GM18868 (cell line): ENCODE data around the gene RXRA.
"Not testable (repeated sequence)": the region's sequence is repeated elsewhere in the genome, so short reads cannot be mapped to it uniquely, and the experiment has no call there.

Experiments used
- ATAC-seq: cut with Tn5 transposase; IDR thresholded peaks from one replicate; pipeline ENCODE4 v1.9.1; 2021; ENCODE audit warnings: mild to moderate bottlenecking, moderate library complexity; ENCODE audit not compliant: unreplicated experiment

The RXRA gene

DNA sequence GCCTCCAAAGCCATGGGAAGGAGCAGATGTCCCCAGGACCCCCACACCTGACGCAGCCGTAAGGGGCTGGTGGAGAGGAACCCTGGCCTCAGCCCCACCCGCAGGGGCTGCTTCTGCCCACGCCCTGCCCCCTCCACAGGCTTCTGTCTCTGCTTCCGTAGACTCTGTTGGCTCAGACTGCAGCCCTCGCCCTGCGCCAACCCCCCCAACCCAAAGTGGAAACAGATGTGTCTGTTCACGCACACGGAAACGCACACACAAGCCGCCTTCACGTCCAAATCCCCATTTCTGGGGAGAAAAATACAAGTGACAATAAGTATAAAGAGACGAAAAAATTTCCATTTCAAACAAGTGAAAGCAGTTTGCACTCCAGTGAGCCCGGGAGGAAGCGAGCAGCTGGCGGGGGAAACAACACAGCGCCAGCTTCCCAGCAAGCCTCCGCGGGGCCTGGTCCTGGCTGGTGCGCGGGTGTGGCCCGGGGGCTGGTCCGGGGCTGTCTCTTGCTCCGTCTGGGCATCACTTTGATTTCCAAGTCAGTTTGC is 32.6 kb upstream of the RXRA start:
- ATAC-seq, result no peak

DNA sequence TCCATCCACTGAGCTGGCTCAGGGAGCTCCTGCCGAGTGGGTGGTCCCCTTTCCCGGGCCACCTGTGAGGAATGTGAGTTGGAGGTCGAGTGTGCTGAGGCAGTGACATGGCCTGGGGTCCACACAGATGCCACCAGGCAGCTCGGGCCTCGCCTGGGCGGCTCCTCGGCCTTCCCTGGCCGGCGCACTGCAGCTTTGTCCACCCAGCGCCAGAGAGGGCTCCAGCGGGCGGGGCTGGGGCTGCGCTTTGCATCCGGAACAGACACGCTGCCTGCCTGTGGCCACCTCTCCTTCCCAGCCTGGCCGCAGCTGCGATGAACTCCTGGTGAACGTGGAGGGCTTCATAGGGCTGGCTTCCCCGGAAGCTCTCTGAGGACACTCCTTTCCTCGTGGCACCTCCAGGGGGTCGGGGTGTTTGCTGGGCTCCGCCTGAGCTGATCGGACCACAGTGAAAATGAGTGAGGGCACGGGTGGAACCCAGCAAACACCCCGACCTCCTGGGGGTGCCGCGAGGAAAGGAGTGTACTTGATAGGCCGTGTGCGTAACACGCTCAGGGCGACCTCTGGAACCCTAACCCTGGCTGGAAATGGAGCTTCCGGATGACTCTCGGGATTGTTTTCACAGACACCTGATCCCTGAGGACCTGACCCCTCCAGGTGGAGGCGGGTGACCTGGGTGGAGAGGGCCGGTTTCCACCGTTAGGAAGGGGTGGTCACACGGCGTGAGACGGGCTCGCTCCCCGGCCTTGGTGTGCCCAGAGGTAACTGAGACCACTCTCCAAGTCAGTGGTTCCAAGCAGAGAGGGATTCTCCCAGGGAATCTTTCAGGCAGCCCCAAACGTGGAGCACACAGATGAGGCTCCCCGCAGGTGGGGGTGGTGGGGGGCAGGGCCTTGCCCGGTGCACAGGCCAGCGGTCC is 31.8 kb upstream of the RXRA start:
- no peak for ATAC-seq

DNA sequence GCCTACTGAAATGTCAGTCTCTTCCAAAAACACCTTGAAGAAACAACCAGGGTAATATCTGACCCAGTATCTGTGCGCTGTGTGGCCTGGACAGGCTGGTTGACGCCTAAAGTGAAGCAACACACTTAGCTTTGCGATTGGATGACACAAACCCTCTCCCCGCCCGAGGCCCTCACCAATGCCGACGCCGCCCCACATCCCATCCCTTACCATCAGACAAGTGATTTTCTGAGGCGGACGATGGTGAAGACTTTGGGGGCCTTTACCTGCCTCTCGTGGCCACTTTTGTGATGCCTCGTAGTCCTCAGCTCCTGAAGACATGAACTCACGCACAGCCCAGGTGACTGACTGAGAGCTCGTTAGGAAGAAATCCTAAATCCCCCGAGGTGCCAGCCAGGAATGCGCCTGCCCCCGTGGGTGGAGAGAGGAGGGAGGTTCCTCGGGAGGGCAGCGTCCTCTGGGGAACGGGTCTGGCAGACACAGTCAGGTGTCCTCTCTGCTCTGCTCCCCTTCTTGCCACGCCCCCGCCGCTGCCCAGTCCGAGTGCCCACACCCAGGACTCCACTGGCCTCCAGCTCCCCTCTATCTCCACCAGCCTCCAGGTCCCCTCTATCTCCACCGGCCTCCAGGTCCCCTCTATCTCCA is 31.0 kb upstream of the RXRA start:
- no peak for ATAC-seq

DNA sequence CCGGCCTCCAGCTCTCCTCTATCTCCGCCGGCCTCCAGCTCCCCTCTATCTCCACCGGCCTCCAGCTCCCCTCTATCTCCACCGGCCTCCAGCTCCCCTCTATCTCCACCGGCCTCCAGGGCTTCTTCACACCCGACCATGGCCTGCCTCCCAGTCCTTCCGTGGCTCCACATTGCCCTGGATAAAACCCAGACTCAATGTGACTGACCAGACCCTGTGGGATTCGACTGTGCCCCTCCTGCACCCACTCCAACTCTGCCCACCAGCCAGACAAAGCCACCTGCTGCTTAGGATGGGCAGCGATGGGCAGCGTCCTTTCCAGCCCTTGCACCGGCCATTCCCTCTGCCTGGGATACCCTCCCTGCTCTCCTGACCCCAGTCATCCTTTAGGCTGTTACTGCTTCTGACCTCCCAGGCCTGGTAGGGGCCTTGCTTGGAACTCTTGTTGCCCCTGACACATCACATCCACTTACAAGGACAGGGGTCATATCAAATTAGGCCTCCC is 30.5 kb upstream of the RXRA start:
- ATAC-seq, result no peak

DNA sequence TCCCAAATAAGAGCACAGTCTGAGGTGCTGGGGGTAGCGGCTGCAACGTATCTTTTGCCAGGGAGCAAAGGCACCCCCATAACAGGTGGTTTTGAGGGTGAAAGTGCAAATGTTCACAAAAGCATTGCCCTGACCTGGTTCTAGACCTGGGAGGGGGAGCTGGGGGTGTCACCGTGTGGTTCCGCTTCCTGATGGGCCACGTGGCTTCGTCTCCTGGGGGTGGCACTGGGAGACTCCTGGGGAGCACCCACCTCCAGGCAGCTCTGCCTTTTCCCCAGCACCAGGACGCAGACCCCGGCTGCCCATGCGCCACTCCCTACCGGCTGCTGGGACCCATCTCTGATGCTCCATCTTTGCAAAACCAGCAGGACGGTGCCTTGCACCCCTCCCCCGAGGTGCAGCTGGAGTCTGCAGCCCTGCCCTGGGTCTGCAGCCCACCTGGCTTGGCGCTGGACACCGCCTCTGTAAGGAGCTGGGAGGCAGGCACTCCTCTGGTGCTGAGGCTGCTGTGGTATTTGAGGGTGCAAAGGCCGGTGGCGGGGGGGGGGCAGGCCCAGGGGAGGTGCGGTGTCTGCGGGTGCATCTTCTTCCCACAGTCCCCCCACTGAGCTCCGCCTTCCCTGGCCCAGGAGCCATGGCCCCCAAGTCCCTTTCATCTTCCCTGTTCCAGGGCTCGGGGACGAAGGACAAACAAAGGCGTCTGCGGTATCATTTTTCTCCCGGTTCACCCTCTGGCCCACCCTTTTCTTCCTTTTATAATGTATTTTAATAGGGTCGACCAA is 29.8 kb upstream of the RXRA start:
- ATAC-seq, result no peak

DNA sequence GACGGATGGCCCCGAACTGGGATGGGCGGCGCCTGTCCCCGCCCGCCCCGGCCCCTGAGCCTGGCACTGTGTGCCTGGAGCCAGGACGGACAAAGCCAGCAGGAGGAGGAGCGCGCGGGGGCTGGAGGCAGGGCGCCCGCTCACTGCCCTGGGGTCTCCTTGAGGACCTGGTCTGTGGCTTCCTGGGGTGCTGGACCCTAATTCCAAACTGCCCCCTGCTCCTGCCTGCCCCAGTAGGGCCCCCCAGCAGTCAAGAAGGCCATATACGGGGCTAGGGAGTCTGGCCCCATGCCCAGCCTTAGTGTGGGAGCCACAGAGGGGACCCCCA is 29.2 kb upstream of the RXRA start:
- ATAC-seq, result no peak

DNA sequence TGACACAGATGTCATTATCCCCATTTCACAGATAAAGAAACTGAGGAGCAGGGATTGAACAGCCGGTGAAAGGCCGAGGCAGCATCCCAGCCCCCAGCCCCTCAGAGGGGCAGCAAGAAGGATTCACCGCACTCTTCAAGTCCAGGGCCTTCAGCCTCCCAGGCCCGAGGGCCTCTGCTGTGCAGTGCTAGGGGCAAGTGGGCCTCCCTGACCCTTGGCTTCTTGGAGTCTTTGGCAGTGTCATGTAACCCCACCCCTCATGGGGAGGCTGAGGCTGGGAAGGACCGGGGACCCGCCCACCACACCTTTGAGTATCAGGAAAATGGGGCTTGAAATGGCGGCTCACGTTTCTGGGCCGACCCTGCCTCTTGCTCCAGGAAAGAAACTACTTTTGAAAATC is 28.7 kb upstream of the RXRA start:
- no peak for ATAC-seq

DNA sequence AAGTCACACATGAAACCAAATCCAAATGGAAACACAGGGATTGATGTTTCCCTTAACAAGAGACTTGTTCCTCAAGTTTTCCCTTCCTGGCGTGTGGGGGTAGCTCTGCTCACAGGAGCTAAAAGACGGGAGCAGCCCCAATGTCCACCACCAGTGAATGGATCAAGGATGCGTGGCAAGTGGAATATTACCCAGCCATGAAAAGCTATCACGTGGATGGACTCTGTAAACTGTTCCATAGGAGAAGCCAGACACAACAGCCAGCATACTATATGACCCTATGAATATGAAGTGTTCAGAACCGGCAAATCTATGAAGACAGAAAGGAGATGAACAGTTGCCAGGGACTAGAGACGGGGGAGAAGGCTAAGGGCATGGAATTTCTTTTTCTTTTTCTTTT is 28.3 kb upstream of the RXRA start:
- no peak for ATAC-seq

DNA sequence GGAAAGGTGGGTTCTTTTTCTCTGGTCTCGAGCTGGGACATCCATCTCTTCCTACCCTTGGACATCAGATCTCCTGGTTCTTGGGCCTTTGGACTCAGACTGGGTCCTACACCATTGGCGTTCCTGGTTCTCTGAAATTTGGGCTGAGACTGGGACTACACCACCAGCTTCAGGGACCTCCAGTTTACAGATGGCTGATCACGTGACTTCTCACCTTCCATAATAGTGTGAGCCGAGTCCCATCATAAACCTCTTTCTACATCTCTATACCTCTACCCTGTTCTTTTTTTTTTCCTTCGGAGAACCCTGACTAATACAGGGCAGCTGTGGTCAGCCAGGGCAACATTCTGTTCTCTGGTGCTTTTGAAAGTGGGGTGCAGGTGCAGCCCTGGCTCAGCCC is 27.2 kb upstream of the RXRA start:
- ATAC-seq, result no peak

DNA sequence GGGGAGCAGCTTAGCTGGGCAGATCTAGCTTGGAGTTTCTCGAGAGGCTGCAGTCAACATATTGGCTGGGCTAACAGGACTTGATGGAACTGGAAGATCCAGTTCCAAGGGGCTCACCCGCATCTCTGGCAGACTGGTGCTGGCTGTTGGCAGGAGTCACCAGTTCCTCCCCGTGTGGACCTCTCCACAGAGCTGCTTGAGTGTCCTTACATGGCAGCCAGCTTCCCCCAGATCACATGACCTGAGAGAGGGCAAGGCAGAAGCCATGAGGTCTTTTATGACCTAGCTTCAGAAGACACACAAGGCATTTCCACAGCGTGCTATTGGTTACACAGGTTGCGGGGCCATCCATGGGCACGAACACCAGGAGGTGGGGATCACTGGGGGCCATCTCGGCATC is 26.4 kb upstream of the RXRA start:
- no peak for ATAC-seq

DNA sequence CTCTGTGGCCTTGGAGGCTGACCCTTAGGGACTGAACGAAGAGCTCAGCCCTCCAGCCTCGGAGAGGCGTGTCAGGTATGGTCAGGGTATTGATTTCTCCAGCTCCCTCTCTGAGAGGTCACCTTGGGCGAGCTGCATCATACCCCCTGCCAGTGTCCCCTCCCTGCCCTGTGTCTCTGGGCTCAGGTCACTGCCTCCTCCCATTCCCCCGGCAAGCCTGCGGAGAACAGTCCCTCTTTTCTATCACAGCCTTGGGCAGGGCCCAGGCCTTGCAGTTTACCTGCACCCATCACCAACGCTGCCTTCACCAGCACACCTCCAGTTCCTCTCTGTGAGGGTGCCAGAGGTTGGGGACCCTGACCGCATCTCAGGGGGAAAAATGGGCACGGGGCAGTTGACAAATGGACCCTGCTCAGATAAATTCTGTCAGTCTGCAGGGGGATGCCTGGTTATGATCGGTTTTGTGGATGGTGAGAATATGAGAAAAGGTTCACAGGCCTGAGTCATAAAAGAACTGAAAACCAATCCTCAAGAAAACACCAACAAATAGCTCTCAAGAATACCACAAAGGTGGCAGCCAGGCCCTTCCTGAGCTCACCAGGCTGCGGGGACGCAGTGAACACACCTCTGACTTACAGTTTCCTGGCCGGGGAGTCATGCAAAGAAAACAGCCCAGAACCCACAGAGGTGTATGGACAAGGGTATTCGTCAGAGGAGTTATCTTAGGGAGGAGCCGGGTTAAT is 24.7 kb upstream of the RXRA start:
- peak; percentile 63 for ATAC-seq

DNA sequence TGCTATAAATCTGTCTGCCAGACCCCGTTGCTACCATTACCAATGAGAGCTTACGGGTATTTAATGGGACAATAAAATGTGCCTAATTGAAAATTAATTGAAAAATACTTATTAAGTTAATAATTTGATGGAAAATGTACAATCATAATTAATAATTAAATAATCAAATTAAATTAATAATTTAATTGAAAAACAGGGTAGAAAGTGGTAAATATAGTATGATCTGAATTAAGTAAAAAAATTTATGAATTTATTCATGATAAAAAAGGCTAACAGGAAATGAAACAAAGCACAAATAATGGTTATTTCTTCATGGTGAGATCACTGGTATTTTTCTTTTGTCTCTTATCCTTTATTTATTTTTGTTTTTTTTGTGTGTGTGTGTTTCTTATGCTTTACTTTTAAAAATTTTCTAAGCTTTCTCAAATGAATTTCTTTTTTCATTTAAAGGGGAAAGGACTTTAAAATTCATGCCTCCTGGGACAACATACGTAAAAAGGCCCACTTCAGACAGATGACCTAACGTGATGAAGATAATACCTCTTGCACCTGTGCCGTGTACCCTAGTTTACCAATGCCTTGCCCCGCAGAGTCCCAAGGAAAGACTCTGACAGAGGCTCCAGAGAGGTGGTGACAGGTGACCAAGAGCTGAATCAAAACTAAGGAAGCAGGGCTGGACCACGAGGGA is 24.0 kb upstream of the RXRA start:
- ATAC-seq, result no peak

DNA sequence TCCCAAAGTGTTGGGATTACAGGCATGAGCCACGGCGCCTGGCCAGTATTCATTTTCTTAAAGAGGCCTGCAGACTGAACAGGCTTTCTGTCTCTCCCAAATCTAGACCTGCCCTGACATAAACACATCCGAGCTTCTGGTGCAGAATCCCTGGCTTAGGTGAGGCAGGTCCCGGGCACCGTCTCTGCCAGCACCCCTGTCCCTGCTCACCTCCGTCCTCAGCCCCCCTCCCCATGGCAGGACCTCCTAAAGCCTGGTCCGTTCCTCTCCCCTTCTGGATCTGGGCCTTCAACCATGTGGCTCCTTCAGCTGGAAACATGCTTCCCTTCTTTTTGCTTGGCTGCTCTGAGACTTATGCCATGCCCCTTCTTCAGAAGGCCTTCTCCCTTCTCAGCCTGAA is 22.7 kb upstream of the RXRA start:
- ATAC-seq, result no peak

DNA sequence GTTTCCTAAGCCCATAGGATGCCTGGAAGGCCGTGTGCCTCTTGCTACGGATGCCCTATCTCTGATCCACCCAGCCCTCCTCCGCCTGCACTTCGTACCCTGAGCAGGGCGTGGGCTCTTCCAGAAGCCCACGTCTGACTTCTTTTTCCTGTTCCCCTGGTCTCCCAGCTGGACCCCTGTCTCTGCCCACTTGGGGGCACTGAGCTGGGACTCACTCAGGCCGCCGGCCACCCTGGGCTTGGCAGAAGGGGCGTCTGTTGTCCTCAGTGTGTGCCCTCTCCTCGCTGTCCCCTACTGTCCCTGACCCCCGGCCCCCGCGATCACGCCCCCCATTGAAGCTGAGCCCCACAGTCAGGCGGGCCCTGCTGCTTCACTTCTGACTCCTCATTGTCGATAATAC is 22.0 kb upstream of the RXRA start:
- ATAC-seq, result no peak

DNA sequence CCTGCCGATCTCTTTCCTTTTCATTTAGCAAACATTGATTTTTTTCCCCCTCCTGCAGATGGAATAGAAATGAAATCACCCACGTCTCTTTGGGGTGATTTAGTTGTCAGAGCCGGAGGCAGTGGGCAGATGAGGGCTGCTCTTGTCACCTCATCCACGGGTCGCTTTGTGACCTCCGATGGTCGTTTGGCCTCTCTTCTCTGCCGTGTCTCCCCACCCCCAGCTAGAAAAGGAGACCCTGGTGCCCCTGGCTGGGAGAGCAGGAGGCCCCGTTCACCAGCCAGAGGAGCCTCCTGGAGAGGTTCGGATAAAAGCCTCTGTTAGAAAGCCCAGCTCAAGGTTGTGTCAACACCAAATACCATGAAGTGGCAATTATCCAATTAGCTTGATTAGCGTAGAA is 21.6 kb upstream of the RXRA start:
- no peak for ATAC-seq

DNA sequence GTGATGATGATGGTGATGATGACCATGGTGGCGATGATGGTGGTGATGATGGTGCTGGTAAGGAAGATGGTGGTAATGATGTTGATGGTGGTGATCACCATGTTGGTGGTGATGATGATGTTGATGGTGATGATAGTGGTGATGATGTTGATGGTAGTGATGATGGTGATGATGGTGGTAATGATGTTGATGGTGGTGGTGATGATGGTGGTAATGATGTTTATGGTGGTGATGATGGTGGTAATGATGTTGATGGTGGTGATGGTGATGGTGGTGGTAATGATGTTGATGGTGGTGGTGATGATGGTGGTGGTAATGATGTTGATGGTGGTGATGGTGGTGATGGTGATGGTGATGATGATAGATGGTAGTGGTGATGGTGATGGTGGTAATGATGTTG is 20.7 kb upstream of the RXRA start:
- ATAC-seq, result no peak

DNA sequence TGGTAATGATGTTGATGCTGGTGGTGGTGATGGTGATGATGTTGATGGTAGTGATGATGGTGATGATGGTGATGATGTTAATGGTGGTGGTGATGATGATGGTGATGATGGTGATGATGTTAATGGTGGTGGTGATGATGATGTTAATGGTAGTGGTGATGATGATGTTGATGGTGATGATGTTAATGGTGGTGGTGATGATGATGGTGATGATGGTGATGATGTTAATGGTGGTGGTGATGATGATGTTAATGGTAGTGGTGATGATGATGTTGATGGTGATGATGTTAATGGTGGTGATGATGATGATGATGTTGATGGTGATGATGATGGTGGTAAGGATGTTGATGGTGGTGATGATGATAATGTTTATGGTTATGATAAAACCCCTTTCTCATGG is 20.2 kb upstream of the RXRA start:
- ATAC-seq, result not testable (repeated sequence)

DNA sequence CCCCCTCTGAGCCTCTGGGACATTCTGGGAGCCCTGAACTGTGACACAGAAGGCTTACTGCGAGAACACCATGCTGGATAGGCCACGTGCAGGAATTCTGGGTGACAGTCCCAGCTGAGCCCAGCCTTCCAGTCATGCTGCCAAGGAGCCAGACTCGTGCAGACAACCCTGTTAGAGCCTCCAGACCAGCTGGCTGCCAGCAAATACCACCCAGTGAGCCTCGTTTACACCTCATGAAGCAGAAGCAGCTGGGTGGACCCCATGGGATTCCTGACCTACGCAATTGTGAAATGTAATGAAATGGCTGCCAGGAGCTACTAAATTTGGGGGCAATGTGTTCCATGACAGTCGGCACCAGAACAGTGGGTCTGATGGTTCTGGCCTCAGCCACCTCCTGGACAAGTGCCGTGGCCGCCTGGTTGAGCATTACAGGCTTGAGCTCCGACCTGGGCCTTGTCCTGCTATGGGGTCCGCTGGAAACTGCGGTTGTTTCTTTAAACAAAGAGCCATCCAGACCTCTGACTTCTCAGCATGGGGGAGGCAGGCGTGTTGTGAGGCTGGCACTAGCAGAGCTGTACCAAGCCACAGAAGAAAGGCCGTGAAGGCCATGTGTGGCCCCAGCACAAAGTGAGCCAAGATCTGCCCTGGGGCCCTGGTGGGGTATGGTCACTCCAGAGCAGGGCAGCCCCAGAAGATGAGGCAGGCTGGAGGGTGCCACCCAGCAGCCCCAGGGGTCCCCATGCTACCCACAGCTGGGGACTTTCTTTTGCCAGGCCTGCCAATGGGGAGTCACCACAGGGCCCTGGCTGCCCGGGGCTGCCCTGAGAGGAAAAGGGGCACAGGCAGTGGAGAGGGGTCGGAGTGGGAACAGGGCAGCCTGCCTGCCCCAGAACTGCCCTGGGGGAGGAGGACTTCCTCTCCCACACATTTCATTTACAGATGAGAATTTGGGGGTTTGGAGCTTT is 19.3 kb upstream of the RXRA start:
- no peak for ATAC-seq
